HG03060 (cell line): ENCODE results near the gene DNAJB13.
A peak's percentile ranks its signal among the peaks of the same experiment; 100 is the strongest.
"Not testable (repeated sequence)": the region's sequence is repeated elsewhere in the genome, so short reads cannot be mapped to it uniquely, and the experiment has no call there.

ENCODE experiments used
- ATAC-seq: cut with Tn5 transposase; IDR thresholded peaks from one replicate; pipeline ENCODE4 v1.9.1; 2021; ENCODE audit warnings: low read depth, moderate number of reproducible peaks; ENCODE audit not compliant: unreplicated experiment

DNAJB13 gene

GRCh38 chr11:73950869-73951710, at the start of gene DNAJB13:
TSS of gene DNAJB13 (plus strand) at chr11:73951026. CDS start at chr11:73951070, 44 bp downstream.
- peak; percentile 61 for ATAC-seq

- no peak for ATAC-seq
These were observed 48.5 kb upstream of the DNAJB13 start for GRCh38 chr11:73902303-73902702.

GRCh38 chr11:73907191-73907590, 43.6 kb upstream of the DNAJB13 start:
- no peak for ATAC-seq

DNA sequence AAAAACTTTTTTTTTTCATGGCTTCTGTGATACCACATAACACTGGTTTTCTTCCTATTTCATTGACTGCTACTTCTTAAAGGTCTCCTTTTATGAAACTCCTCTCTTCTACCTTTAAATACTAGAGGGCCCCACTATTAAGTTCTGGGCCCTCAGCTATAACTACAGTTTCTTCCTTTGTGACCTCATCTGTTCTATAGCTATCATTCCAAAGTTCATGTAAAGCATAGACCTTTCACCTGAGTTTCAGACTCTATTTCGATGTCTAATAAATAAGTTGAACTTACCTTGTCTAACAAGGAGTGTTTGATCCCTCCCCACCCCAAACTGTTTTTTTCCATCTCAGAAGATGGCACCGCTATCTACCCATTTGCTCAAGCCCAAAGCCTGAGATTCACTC, 38.8 kb upstream of the DNAJB13 start:
- no peak for ATAC-seq

DNA sequence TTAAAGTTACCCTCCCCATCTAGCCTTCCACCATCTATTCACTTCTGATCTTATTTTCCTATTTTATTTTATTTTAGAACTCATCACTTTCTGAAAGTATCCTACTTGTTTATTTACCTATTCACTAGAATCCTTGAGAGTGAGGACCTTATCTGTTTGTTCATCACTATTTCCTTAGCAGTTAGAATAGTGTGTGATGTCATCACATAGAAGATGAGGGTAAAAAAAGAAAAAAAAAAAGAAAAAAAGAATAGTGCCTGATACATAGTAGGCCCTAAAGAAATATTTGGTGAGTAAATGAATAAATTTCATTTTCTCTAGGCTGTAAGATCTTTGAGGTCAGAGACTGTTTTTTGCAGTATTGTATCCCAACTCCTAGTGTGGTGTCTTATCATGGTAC, 37.4 kb upstream of the DNAJB13 start:
- no peak for ATAC-seq

DNA sequence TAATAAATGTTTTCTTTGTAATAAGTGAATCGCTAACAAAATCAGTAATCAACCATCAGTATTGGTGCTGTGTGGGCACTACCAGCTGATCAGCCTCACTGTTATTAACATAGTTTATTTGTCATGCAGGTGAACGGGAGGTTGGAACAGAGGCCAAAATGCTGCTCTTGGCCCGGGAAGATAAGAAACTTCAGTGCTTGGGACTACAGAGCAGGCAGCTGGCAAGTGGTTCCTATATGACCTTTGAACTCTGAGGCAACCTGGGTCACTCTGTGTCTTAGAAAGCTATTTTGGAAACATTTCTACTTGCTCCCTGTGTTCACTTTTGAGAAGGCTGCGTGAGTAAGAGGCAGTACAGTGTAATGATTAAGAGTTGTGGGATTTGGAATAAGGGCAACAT, 36.5 kb upstream of the DNAJB13 start:
- ATAC-seq, result no peak

GRCh38 chr11:73916435-73916834, 34.4 kb upstream of the DNAJB13 start:
- ATAC-seq, result no peak

DNA sequence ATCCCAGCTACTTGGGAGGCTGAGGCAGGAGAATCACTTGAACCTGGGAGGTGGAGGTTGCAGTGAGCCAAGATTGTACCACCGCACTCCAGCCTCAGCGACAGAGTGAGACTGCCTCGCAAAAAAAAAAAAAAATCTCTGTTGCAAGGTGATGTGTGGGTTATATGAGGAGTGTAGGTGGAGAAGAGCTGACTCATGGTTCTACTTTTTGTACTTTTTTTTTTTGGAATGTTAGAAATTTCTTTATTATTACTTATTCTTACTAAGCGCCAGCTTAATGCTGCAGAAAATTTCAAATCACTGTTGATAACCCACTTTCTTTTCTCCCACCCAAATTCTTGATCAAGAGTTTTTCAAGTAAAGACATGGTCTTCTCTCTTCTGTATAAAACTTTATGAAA, 29.6 kb upstream of the DNAJB13 start:
- ATAC-seq, result no peak

DNA sequence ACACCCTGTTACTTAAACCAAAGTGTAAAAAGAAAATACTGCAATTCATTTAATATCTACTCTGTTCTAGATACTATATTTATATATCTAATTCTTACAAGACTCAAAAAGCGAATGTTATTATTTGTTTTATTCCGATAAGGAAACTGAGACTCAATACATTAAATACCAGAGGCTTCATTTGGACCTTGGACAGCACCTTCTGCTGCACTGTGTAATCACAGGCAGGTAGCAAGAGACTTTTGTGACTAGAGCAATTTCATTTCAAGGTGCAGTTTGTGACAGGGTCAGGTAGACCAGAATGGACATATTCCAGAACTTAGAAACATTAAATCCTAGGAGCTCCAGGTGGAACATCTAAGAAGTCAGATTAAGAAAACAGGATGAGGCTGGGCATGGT, 21.4 kb upstream of the DNAJB13 start:
- no peak for ATAC-seq

- ATAC-seq, result no peak
These were observed 19.7 kb upstream of the DNAJB13 start for GRCh38 chr11:73931039-73931645.

- no peak for ATAC-seq
These were observed 18.9 kb upstream of the DNAJB13 start for GRCh38 chr11:73931951-73932350.

GRCh38 chr11:73932781-73933180, 18.0 kb upstream of the DNAJB13 start:
- ATAC-seq, result no peak

GRCh38 chr11:73936047-73936446, 14.8 kb upstream of the DNAJB13 start:
- ATAC-seq, result not testable (repeated sequence)

DNA sequence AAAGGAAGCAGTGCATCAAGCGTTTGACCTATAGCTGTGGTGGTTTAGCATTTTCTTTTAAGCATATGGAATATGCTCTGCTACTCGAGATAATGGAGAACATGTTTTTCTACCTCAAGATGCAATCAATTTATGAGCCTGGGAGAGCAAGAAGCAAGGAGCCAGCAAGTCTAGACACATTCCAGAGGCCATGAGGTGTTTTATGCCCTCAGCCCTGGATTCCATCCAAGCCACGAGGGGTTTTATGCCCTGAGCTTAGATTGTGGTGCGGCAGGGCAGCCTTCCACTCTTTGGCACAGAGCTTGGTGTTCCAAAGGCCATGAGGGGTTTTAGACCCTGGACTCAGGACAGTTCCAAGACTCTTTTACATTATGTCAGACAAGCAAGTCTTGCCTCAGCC, 11.7 kb upstream of the DNAJB13 start:
- no peak for ATAC-seq

DNA sequence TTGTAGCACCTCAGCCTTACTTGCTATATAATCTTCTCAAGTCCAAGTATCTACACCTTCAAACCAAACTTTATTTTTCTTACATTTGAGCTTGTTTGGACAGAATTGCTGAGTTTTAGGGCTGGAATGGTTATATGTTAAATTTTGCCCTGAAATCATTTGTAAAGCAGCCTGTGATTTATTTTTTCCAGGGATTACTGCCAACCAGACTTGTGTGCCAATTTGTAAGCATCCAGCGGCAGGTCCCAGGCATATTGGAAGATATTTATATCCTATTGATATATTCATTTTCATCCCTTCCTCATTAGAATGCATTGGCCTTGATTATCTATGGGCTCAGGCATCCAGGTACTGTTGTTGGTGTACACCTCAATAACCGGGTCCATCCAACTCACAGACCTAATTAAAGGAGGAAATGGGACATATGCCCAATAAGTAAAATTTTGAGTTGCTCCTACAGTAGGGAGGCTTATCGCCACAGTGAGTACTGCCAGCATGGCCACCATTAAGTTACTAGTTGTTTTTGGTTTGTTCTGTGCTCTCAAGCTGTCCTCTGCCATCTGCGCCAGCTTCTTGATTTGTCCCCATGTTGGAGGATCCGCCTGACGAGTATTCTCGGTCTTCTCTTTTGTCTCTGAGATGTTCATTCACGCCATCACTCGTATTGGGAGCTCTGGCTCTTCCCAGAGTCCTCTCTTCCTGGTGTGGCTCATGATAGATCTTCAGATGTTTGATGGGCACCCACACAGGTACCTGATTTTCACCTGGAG, 9.8 kb upstream of the DNAJB13 start:
- ATAC-seq, result no peak

DNA sequence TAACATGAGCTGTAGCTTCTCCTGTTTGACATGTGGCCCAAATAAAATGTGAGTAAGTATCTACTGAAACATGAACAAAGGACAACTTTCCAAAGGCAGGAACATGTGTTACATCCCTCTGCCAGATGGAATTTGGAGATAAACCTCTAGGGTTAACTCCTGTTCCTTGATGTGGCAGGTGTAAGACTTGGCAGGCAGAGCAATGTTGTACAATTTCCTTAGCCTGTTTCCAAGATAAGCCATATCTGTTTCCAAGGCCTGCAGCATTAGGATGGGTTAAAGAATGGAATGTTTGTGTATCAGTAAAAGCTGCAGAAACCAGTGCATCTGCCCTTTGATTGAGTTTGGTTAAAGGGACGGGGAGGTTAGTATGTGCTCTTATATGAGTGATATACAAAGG, 8.8 kb upstream of the DNAJB13 start:
- no peak for ATAC-seq

GRCh38 chr11:73944085-73944484, 6.7 kb upstream of the DNAJB13 start:
- ATAC-seq, result no peak

- ATAC-seq, result no peak
These were observed 5.9 kb upstream of the DNAJB13 start for GRCh38 chr11:73944901-73945300.

GRCh38 chr11:73945396-73945795, 5.4 kb upstream of the DNAJB13 start:
- ATAC-seq, result no peak

GRCh38 chr11:73946798-73947458, 3.9 kb upstream of the DNAJB13 start:
- ATAC-seq, result no peak

GRCh38 chr11:73949246-73949645, 1.6 kb upstream of the DNAJB13 start:
- ATAC-seq, result no peak
